NB4 (cell line): ENCODE results near the gene KIRREL3.

Source experiments
- DNase-seq: peaks from one replicate; pipeline ENCODE4 v3.0.0; 2010; ENCODE audit warnings: low read depth
- H3K4me3 ChIP-seq: one replicate; pipeline ENCODE4 v1.5.1; 2011; ENCODE audit warnings: mild to moderate bottlenecking, low read depth, low read length, moderate library complexity
- MYC ChIP-seq: IDR thresholded peaks from 2 replicates; pipeline ENCODE4 v1.6.1; 2011; ENCODE audit warnings: low read depth, low read length
- POLR2A ChIP-seq: IDR thresholded peaks from 2 replicates; pipeline ENCODE4 v1.6.1; 2011; ENCODE audit warnings: mild to moderate bottlenecking; ENCODE audit not compliant: insufficient read length; ENCODE audit errors: extremely low read depth
- TF ChIP-seq, protein P1 (sequence below): IDR thresholded peaks from 2 replicates; pipeline ENCODE4 v1.6.1; 2011; ENCODE audit warnings: low read depth, low read length
- TF ChIP-seq, protein P2 (sequence below): IDR thresholded peaks from one replicate; pipeline ENCODE4 v1.5.1; 2012; ENCODE audit warnings: low read depth, low read length

KIRREL3 gene

DNA sequence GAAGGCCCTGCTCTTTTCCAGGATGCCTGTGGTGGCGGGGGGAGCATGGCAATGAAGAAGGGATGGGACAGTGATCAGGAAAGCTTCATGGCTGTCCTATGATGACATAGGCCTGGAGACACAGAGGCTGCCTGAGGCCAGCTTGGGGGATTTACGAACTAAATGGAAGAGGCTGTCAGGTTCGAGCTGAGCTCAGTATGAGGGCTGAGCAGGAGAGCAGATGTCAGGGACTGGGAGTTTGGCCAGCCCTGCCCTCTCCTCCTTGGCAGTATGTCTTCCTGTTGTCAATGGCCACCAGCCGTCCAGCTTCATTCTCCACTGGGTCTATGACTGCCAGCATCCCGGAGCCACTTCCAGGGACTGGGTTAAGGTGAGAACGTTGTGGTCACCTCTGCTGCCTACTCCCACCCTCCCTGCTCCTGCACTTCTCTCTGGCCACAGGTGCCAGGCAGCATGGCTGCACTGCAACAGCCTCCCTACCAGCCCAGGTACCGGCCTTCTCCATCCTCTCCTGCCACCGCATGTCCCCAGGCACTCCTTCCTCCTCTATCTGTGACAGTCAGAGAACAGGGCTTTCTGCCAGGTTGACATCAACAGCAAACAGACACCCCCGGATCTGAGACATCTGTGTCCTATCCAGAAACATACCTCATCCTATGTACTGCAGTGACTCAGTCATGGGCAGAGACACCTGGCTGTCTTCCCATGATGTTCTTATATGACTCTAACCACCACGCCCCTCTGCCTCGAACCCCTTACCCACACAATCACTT, 75.1 kb downstream of the KIRREL3 start:
- no peak for DNase-seq
- TF ChIP-seq, protein P1, sequence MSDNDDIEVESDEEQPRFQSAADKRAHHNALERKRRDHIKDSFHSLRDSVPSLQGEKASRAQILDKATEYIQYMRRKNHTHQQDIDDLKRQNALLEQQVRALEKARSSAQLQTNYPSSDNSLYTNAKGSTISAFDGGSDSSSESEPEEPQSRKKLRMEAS: no peak
- TF ChIP-seq, protein P2, sequence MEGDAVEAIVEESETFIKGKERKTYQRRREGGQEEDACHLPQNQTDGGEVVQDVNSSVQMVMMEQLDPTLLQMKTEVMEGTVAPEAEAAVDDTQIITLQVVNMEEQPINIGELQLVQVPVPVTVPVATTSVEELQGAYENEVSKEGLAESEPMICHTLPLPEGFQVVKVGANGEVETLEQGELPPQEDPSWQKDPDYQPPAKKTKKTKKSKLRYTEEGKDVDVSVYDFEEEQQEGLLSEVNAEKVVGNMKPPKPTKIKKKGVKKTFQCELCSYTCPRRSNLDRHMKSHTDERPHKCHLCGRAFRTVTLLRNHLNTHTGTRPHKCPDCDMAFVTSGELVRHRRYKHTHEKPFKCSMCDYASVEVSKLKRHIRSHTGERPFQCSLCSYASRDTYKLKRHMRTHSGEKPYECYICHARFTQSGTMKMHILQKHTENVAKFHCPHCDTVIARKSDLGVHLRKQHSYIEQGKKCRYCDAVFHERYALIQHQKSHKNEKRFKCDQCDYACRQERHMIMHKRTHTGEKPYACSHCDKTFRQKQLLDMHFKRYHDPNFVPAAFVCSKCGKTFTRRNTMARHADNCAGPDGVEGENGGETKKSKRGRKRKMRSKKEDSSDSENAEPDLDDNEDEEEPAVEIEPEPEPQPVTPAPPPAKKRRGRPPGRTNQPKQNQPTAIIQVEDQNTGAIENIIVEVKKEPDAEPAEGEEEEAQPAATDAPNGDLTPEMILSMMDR: no peak
- TF ChIP-seq MYC (no peak), POLR2A (no peak)
- no peak overlapping the region for H3K4me3 ChIP-seq

DNA sequence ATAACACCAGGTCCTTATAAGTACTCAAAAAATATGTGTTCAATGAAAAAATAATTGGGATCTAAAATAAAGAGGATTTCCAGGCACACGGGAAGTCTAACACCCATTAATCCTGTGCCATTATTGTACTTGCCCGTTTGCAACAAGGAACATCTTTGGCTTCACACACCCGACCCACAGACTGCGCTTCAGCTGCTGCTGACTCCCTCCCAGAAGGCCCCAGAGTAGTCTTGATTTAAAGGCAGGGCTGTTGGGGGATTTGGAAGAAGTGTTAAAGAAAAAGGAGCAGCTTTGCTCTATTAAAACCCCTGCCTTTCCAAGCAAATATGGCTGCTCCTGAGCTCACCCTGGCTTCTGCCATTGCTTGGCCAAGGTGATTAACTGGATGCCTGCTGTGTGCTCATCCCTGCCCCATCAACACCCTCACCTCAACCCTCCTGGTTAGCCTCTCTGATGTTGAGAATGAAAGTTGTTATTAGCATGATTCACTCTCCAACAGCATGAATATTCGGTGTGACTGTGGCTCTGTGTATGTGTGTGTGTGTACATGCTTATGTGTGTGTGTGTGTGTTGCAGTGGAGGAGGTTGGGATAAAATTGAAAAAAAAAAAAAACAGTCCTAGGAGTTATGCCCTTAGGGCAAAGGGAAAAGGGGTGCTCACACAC, 76.1 kb downstream of the KIRREL3 start:
- H3K4me3 ChIP-seq: no peak overlapping the region
- TF ChIP-seq, protein P2: no peak
- TF ChIP-seq, protein P1: no peak
- TF ChIP-seq MYC: no peak
- TF ChIP-seq POLR2A: no peak
- no peak for DNase-seq

DNA sequence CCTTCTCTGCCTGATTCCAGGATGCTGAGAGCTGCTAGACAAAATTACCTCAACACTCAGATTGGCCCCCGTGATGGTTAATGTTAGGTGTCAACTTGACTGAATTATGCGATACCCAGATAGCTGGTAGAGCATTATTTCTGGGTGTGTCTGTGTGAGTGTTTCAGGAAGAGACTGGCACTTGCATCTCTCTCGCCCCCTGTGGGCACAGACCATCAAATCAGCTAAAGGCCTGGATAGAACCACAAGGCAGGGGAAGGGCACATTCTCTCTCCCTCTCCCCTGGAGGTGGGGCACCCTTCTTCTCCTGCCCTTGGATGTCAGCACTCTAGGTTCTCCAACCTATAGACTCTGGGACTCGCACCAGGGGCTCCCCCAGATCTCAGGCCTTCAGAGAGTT, 79.7 kb downstream of the KIRREL3 start:
- DNase-seq: peak; percentile 16
- H3K4me3 ChIP-seq: no peak overlapping the region
- TF ChIP-seq, protein P2: peak; percentile 29
- TF ChIP-seq POLR2A: no peak

DNA sequence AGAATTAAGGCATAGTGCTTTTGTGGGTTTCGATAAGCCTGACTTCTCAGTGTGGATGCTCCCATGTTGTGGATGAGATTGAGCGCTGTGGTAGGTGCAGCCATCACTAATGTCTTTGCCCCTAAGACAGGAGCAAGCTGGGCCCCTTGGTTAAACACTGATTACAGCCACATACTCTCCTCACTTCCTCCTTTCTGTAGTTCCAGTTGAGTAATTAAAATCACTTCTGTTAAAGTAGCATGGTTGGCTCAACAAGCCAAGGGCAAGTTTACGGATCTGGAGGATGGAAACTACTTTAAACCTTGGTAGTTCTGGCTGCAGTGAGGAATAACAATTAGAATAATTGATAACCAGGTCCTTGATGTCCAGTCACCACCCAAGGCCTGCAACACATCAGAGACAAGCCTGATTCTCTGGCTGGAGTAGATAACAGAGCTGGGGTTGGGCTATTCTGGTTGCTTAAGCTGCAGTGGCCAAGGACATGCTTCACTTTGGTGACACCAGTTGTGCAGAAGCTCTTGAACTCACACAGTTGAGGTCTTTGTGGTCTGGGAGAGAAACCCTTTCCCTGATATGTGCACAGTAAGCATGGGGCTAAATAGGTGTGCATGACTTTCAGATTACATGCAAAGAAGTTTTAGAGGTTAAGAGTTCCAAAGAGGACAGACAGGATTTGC, 81.3 kb downstream of the KIRREL3 start:
- DNase-seq: peak; percentile 16
- TF ChIP-seq POLR2A (no peak), MYC (no peak)
- TF ChIP-seq, protein P2: no peak
- TF ChIP-seq, protein P1: no peak
- no peak overlapping the region for H3K4me3 ChIP-seq

DNA sequence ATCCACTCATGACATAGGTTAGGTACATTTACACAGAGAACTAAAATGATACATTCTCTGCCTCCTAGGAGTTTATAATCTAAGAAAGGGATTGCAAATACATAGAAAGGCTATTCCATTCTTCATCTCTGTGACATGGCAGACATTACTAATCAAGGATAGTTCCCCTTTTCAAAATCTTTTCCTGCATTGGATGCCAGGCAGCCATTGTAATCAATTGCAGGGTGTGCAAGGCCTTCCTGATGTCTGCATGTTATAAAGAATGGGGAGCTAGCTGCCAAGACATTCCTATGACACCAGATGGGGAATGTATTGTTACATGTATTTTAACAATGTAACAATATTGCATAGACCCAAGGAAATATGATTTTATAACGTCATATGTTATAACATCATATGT, 82.0 kb downstream of the KIRREL3 start:
- H3K4me3 ChIP-seq: no peak overlapping the region
- TF ChIP-seq, protein P1: no peak
- TF ChIP-seq MYC (no peak), POLR2A (no peak)
- TF ChIP-seq, protein P2: no peak
- DNase-seq: peak; percentile 19
